ENCODE measurements around the gene KIF1A. TPM values are rescaled to one million over a fixed set of nuclear protein-coding genes. Genes with fewer than 3 reads are reported as not detected.

KIF1A gene
- total RNA-seq, 4 donors from 2014 or later = 1.7 to 4.1 (median 3.4) TPM

DNA sequence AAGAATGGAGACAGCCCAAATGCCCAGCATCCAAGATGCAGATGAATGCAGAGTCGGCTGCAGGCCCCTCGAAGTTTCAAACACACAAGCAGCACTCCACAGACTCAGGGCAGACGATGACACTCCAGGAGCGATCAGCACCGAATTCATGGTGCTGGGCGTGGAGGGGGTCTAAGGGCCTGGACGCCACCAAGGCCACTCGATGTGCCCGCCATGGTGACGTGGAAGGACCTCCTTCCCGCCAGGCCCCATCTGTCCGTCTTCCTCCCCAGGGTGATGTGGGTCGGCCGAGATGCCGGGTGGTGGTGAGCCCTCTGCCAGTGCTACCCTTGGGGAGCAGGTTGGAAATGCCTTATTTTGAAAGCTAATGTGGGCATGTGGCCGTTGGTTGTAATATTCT, 9.4 kb downstream of the KIF1A start:
- WGBS = 82% methylated on average over 11 of the region's 16 CpGs
- no peak for TF ChIP-seq POLR2A (IDR thresholded peaks at IDR 0.05; ENCODE audit: low read depth)
- no peak for TF ChIP-seq EP300 (IDR thresholded peaks at IDR 0.05)
- TF ChIP-seq POLR2AphosphoS5 (IDR thresholded peaks at IDR 0.05) = no peak
- TF ChIP-seq, protein P1, sequence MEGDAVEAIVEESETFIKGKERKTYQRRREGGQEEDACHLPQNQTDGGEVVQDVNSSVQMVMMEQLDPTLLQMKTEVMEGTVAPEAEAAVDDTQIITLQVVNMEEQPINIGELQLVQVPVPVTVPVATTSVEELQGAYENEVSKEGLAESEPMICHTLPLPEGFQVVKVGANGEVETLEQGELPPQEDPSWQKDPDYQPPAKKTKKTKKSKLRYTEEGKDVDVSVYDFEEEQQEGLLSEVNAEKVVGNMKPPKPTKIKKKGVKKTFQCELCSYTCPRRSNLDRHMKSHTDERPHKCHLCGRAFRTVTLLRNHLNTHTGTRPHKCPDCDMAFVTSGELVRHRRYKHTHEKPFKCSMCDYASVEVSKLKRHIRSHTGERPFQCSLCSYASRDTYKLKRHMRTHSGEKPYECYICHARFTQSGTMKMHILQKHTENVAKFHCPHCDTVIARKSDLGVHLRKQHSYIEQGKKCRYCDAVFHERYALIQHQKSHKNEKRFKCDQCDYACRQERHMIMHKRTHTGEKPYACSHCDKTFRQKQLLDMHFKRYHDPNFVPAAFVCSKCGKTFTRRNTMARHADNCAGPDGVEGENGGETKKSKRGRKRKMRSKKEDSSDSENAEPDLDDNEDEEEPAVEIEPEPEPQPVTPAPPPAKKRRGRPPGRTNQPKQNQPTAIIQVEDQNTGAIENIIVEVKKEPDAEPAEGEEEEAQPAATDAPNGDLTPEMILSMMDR (IDR thresholded peaks at IDR 0.05) = no peak
- DNase-seq (ENCODE audit: extremely low spot score) = no peak
- Histone ChIP-seq H3K27ac (replicated peaks in 1 of 4) (no peak overlapping the region), H3K4me3 (no peak overlapping the region), H3K27me3 (peaks cover 0 to 27% (median 0%) of the 10 kb centered on the region in 4 donors), H3K36me3 (no peaks in the 10 kb centered on the region), H3K4me1 (no peaks in the 10 kb centered on the region), H3K9me3 (peaks cover 0 to 13% (median 7%) of the 10 kb centered on the region in 4 donors)
- intact Hi-C loops (cut with DNase I) = no loop called here

GRCh38 chr2:240810199-240810598, 9.8 kb downstream of the KIF1A start:
- intact Hi-C loops (cut with DNase I) = no loop called here
- H3K9me3 ChIP-seq = peaks cover 0 to 12% (median 7%) of the 10 kb centered on the region in 4 donors
- TF ChIP-seq POLR2A (IDR thresholded peaks at IDR 0.05; ENCODE audit: low read depth) (no peak), EP300 (IDR thresholded peaks at IDR 0.05) (no peak), POLR2AphosphoS5 (IDR thresholded peaks at IDR 0.05) (no peak)
- TF ChIP-seq, protein P1 (IDR thresholded peaks at IDR 0.05) = no peak
- DNase-seq (ENCODE audit: extremely low spot score) = no peak
- H3K4me1 ChIP-seq = no peaks in the 10 kb centered on the region
- no peaks in the 10 kb centered on the region for H3K36me3 ChIP-seq
- H3K27me3 ChIP-seq = peaks cover 0 to 22% (median 0%) of the 10 kb centered on the region in 4 donors
- 61% methylated on average over 6 of the region's 6 CpGs for WGBS
- H3K4me3 ChIP-seq = no peak overlapping the region
- no peak overlapping the region for H3K27ac ChIP-seq (replicated peaks in 1 of 4)

- WGBS = 89% methylated on average over 9 of the region's 9 CpGs
- TF ChIP-seq EP300 (IDR thresholded peaks at IDR 0.05) = no peak
- TF ChIP-seq, protein P1 (IDR thresholded peaks at IDR 0.05) = no peak
- no peak for TF ChIP-seq POLR2A (IDR thresholded peaks at IDR 0.05; ENCODE audit: low read depth)
- no peak for TF ChIP-seq POLR2AphosphoS5 (IDR thresholded peaks at IDR 0.05)
- intact Hi-C loops (cut with DNase I) = no loop called here
- H3K9me3 ChIP-seq = peaks cover 0 to 3% (median 2%) of the 10 kb centered on the region in 4 donors
- no peak for DNase-seq (ENCODE audit: extremely low spot score)
- H3K27ac ChIP-seq (replicated peaks in 1 of 4) = no peak overlapping the region
- peaks cover 0 to 14% (median 0%) of the 10 kb centered on the region in 4 donors for H3K27me3 ChIP-seq
- H3K36me3 ChIP-seq = no peaks in the 10 kb centered on the region
- no peak overlapping the region for H3K4me3 ChIP-seq
- H3K4me1 ChIP-seq = no peaks in the 10 kb centered on the region
Observed at GRCh38 chr2:240809276-240809675, 10.7 kb downstream of the KIF1A start.

- Histone ChIP-seq H3K9me3 (peaks cover 0 to 3% (median 0%) of the 10 kb centered on the region in 4 donors), H3K27me3 (peaks cover 0 to 14% (median 0%) of the 10 kb centered on the region in 4 donors), H3K27ac (replicated peaks in 1 of 4) (no peak overlapping the region), H3K36me3 (no peaks in the 10 kb centered on the region), H3K4me1 (no peaks in the 10 kb centered on the region), H3K4me3 (no peak overlapping the region)
- no peak for DNase-seq (ENCODE audit: extremely low spot score)
- TF ChIP-seq EP300 (IDR thresholded peaks at IDR 0.05) = no peak
- TF ChIP-seq, protein P1 (IDR thresholded peaks at IDR 0.05) = no peak
- TF ChIP-seq POLR2AphosphoS5 (IDR thresholded peaks at IDR 0.05) = no peak
- no peak for TF ChIP-seq POLR2A (IDR thresholded peaks at IDR 0.05; ENCODE audit: low read depth)
- WGBS = 96% methylated on average over 2 of the region's 2 CpGs
- intact Hi-C loops (cut with DNase I) = no loop called here
Observed at GRCh38 chr2:240806459-240806858, 13.6 kb downstream of the KIF1A start.

DNA sequence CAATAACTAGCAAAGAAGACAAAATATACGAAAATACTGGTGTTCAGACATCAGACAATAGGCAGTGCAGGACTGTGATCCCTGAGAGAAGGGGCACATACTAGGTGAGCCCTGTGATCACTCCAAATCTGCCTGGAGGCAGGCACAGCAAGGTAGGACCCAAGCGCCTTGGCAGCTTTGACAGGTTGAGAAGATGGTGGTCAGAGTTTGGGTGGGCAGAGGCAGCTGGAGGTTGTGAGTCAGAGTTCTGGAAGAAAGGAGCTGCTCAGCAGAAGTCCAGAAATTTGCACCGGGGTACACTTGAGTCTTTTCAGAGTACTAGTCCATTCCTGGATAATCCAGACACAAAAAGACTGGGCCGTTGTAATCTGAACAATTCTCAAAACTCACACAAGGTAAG, 14.0 kb downstream of the KIF1A start:
- Histone ChIP-seq H3K27ac (replicated peaks in 1 of 4) (no peak overlapping the region), H3K36me3 (no peaks in the 10 kb centered on the region), H3K4me3 (no peak overlapping the region), H3K9me3 (peaks cover 0 to 5% (median 0%) of the 10 kb centered on the region in 4 donors), H3K4me1 (no peaks in the 10 kb centered on the region), H3K27me3 (peaks cover 0 to 14% (median 0%) of the 10 kb centered on the region in 4 donors)
- 85% methylated on average over 4 of the region's 4 CpGs for WGBS
- intact Hi-C loops (cut with DNase I) = no loop called here
- no peak for DNase-seq (ENCODE audit: extremely low spot score)
- TF ChIP-seq POLR2A (IDR thresholded peaks at IDR 0.05; ENCODE audit: low read depth) = no peak
- TF ChIP-seq, protein P1 (IDR thresholded peaks at IDR 0.05) = no peak
- TF ChIP-seq POLR2AphosphoS5 (IDR thresholded peaks at IDR 0.05) = no peak
